Psoas muscle (tissue), 8 donors: Measurements from ENCODE around the gene PIM3. TPM values are rescaled to one million over a fixed set of nuclear protein-coding genes. Genes with fewer than 3 reads are reported as not detected.
A peak's percentile ranks its signal among the peaks of the same experiment; 100 is the strongest.

ENCODE experiments used
- ATAC-seq, 4 donors: fragments of 200-7000 bp; cut with Tn5 transposase; one replicate each; pipeline ENCODE4 v1.9.1; 2020; ENCODE audit warnings: moderate library complexity in 3 of 4, mild to moderate bottlenecking in 2 of 4
- DNase-seq, 2 donors: peaks; one replicate each; pipeline ENCODE4 v3.0.0-alpha.2; 2020
- H3K27ac ChIP-seq: fragments of 200-600 bp; one replicate; pipeline ENCODE4 v1.8.0; 2022
- H3K27me3 ChIP-seq, 3 donors: fragments of 200-600 bp in 1 of 3; one replicate each; pipeline versions ENCODE4 v1.6.1 to v1.8.0; 2013 to 2022; ENCODE audit warnings: low read length in 2 of 3, mild to moderate bottlenecking in 2 of 3, moderate library complexity in 1 of 3; ENCODE audit not compliant: insufficient read depth in 3 of 3
- H3K36me3 ChIP-seq, 2 donors: fragments of 200-600 bp in 1 of 2; one replicate each; pipeline versions ENCODE4 v1.6.1 to v1.8.0; 2013 to 2022; ENCODE audit warnings: low read depth in 1 of 2, mild to moderate bottlenecking in 1 of 2, moderate library complexity in 1 of 2; ENCODE audit not compliant: insufficient read depth in 1 of 2
- H3K4me1 ChIP-seq: fragments of 200-600 bp; one replicate; pipeline ENCODE4 v1.8.0; 2022
- H3K4me3 ChIP-seq: fragments of 200-600 bp; one replicate; pipeline ENCODE4 v1.8.0; 2022; ENCODE audit warnings: mild to moderate bottlenecking
- H3K9me3 ChIP-seq: fragments of 200-600 bp; one replicate; pipeline ENCODE4 v1.8.0; 2022
- CTCF ChIP-seq: fragments of 200-600 bp; IDR thresholded peaks from one replicate; pipeline ENCODE4 v1.8.0; 2022; ENCODE audit warnings: antibody characterized with exemption
- WGBS, 3 donors: extraction: QIAGEN DNeasy Blood & Tissue Kit; methylation state at CpG; one replicate each; pipeline versions ENCODE4 v1.1.6 to v1.1.7; 2013; 5-methylcytosine and 5-hydroxymethylcytosine counted together
- intact Hi-C, 2 donors: fragments of 100-400 bp; cut with DNase I; formaldehyde crosslinking; loops; one replicate each; pipeline versions ENCODE4 v1.11.0 to v1.14.2; 2022
- polyA plus RNA-seq, 3 donors: library from polyadenylated mRNA; stranded (reverse); fragments of 200-250 nt; gene quantifications; one replicate each; pipeline ENCODE4 v1.2.3, GENCODE V29; 2013
- total RNA-seq, 4 donors: library from RNA; stranded (reverse); fragmentation: NEBNext Ultra II Directional in 2 of 4; extraction: Animal tissue kit (Norgen Biotek cat#: 25700) in 2 of 4; gene quantifications; one replicate each; pipeline versions ENCODE4 v1.2.1 to v1.2.4, GENCODE V29; 2021 to 2023
- donor health status: healthy with polysubstance abuse.
- donor health status: DM: no; HTN: no; CAD: no; lungs with moderate emphysema.
- donor health status: Bipolar disorder and iron deficiency.
- donor health status: healthy.
- donor health status: DM: yes; HTN: yes; CAD: no.
- donor health status: DM: no; HTN: no; CAD: no.
- donor health status: DM: no; HTN: no; CAD: no.
- donor health status: DM: yes; HTN: yes; CAD: no.

The PIM3 gene
- total and polyA plus RNA-seq, 7 donors: 40.5 to 128 (median 79.0) TPM

DNA sequence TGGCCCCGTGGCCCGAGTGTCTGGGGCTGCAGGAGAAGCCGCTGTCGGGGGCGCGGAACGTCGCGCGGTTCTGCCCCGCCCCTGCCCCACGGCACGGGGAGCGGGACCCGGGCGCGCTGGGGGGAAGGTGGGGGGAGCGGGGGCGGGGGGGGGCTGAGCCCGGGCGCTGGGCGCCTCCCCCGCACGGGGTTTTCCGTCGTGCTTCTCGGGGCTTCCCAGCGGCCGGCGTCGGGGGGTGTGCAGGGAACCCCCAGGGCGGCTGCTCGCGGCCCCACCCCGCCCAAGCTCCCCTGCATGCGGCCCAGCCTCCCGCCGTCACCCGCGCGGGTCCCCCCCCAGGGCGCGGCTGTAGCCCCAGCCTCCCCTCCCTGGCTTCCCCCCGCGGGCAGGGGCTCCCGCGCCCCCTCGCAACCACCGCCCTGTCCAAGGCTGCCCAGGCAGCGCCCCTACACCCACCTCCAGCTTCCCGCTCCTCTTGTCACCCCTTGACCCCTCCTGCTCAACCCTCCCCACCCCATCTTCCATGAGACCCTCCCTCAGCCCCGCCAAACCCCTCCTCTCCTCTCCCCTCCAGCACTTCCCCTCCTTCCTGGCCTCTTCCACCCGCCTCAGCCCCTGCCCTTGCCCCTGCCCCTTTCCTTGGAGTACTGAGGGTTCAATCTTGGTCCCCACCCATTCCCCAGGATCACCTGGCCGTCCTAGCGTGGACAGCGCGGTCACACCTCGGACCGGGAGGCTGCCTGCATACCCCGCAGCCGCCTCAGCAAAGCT is 50.3 kb downstream of the PIM3 start:
- 3 to 8% (median 5%) methylated on average over 16 to 60 of the region's 61 CpGs for WGBS, 3 donors
- H3K4me1 ChIP-seq: no peaks in the 10 kb centered on the region
- ATAC-seq (no peak), DNase-seq (no peak)
- no peak for TF ChIP-seq CTCF
- H3K4me3 ChIP-seq: no peak overlapping the region
- peaks cover 0 to 60% (median 39%) of the 10 kb centered on the region in 3 donors for H3K27me3 ChIP-seq
- H3K9me3 ChIP-seq: no peaks in the 10 kb centered on the region
- intact Hi-C loops: no loop called here
- no peaks in the 10 kb centered on the region for H3K36me3 ChIP-seq
- H3K27ac ChIP-seq: no peak overlapping the region

DNA sequence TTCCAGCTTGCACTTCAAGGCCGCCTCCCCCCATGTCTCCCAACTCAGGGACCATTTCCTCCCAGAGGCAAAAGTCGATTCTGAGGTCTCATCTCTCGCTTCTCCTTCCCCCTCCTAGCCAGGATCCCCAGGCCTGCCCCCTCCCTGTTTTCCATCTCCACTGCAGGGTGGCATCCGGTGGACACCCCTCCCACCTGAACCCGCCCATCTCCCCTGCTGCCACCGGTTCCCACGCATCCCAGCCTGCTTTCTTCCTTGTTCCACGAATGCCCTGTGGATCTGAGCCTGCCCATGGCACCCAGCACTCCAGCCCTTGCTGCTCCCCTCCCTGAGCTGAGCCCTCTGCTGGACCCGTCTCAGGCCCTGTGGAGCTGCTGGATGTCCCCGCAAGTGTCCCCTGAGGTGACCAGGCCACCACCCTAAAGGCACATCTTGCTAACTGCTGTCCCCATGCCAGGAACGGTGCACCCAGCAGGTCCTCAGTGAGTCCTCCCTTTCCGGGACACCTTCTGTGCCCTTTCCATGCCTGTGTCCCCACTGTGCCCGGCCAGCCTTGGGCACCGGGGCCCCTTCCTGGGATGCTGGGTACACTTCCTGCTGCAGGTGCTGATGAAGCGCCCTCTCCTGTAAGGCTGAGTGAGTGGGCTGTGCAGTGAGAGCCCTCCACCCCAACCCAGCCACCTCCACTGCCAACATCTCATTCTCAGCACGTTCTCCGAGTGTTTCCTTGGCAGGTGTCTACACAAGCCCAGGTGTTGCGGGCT is 51.1 kb downstream of the PIM3 start:
- no peak overlapping the region for H3K4me3 ChIP-seq
- no peak overlapping the region for H3K27ac ChIP-seq
- DNase-seq: no peak
- H3K27me3 ChIP-seq: peaks cover 0 to 68% (median 40%) of the 10 kb centered on the region in 3 donors
- WGBS, 3 donors: 43 to 47% (median 43%) methylated on average over 17 to 18 of the region's 18 CpGs
- no peak for ATAC-seq
- H3K4me1 ChIP-seq: no peaks in the 10 kb centered on the region
- H3K9me3 ChIP-seq: no peaks in the 10 kb centered on the region
- TF ChIP-seq CTCF: no peak
- H3K36me3 ChIP-seq: no peaks in the 10 kb centered on the region
- intact Hi-C loops: no loop called here

DNA sequence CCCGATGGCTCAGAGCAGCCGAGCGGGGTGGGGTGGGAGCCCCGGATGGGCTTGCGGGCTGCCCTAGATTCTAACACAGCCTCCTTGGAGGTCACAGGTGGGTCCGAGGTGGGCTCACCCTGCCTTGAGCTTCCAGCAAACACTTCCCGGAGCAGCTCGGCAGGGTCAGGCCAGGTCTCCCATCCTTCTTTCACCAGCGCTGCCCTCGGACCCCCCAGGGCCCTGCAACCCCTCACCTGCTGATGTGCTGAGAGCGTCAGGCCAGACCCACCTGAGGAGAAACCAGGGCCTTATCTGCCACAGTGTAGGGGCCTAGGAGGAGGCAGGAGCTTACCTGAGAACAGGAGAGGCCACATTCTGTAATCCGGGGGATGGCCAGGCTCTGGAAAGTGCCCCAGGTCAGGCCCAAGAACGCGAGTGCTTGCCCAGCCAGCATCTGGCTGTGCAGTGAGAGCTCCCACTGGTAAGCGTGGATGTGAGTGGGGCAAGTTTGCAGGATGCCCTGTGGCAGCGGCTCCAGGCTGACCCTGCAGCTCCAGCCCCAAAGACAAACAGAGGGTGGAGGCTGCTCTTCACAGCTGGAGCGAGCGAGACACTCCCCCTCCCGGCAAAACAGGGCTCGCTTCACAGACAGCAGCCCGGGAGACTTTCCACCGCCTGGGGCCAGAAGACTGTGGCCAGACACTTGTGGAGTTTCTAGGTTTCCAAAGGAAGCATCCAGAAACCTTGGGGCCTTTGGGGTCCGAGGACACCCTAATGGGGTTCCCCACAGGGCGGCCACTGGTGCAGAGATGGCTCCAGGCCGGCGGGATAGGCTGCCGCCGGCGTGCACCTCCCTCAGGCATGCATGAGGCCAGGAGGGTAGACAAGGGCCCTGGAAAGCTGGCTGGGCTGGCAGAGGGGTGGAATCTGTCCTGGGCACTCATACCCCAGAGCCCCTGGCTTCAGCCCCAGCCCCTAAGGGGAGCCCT is 51.9 kb downstream of the PIM3 start, which contains the start of gene IL17REL:
IL17REL (minus strand) TSS at position 555 of the 971 bp plus-strand sequence; CDS start at position 436, 119 bp downstream.
- TF ChIP-seq CTCF: no peak
- intact Hi-C loops: no loop called here
- no peak for DNase-seq
- Histone ChIP-seq H3K27me3 (peaks cover 0 to 76% (median 43%) of the 10 kb centered on the region in 3 donors), H3K27ac (no peak within 1 kb of the TSS), H3K36me3 (no peaks in the 10 kb centered on the region), H3K9me3 (no peaks in the 10 kb centered on the region), H3K4me1 (no peaks in the 10 kb centered on the region), H3K4me3 (no peak within 1 kb of the TSS)
- WGBS, 3 donors: 53 to 56% (median 55%) methylated on average over 24 to 29 of the region's 29 CpGs
- peak in 1 of 4 donors; percentile 58 for ATAC-seq

Other genes with a start within 250 kb of the PIM3 start
- 10 to 100 TPM; 16.9 to 22.9 (median 20.3) TPM for gene BRD1, start 132.9 kb upstream of the PIM3 start, total RNA-seq
- 10 to 100 TPM in 2 of 3 donors, 1 to 10 TPM in 1; 7.9 to 12.8 (median 10.1) TPM for gene BRD1, start 132.9 kb upstream of the PIM3 start, polyA plus RNA-seq
- gene ZBED4, start 106.9 kb upstream of the PIM3 start, total RNA-seq: 1 to 10 TPM; 5.9 to 9.0 (median 8.3) TPM
- gene ZBED4, start 106.9 kb upstream of the PIM3 start, polyA plus RNA-seq: 10 to 100 TPM in 1 of 3 donors, 1 to 10 TPM in 2; 3.3 to 17.9 (median 7.5) TPM
- 10 to 100 TPM in 2 of 4 donors, 1 to 10 TPM in 2; 6.5 to 10.8 (median 8.7) TPM for gene ALG12, start 42.3 kb upstream of the PIM3 start, total RNA-seq
- 10 to 100 TPM in 1 of 3 donors, 1 to 10 TPM in 2; 8.0 to 11.0 (median 8.2) TPM for gene ALG12, start 42.3 kb upstream of the PIM3 start, polyA plus RNA-seq
- gene CRELD2, start 42.1 kb upstream of the PIM3 start, total RNA-seq: 10 to 100 TPM in 3 of 4 donors, 1 to 10 TPM in 1; 9.9 to 14.0 (median 11.5) TPM
- 10 to 100 TPM in 2 of 3 donors, 1 to 10 TPM in 1; 8.8 to 14.1 (median 11.6) TPM for gene CRELD2, start 42.1 kb upstream of the PIM3 start, polyA plus RNA-seq
- gene IL17REL, start 52.0 kb downstream of the PIM3 start, total RNA-seq: not detected
- gene IL17REL, start 52.0 kb downstream of the PIM3 start, polyA plus RNA-seq: not detected
- gene TTLL8, start 97.5 kb downstream of the PIM3 start, total RNA-seq: not detected
- gene TTLL8, start 97.5 kb downstream of the PIM3 start, polyA plus RNA-seq: not detected
- gene MLC1, start 124.7 kb downstream of the PIM3 start, total RNA-seq: not detected
- gene MLC1, start 124.7 kb downstream of the PIM3 start, polyA plus RNA-seq: under 1 TPM in 1 of 3 donors, not detected in 2; under 0.01 TPM
- gene MOV10L1, start 129.2 kb downstream of the PIM3 start, total RNA-seq: under 1 TPM in 2 of 4 donors, not detected in 2; 0.07 to 0.39 TPM
- under 1 TPM in 1 of 3 donors, not detected in 2; 0.05 TPM for gene MOV10L1, start 129.2 kb downstream of the PIM3 start, polyA plus RNA-seq
- under 1 TPM in 3 of 4 donors, not detected in 1; 0.16 to 0.69 (median 0.25) TPM for gene PANX2, start 210.0 kb downstream of the PIM3 start, total RNA-seq
- under 1 TPM; 0.03 to 0.09 (median 0.04) TPM for gene PANX2, start 210.0 kb downstream of the PIM3 start, polyA plus RNA-seq
- 10 to 100 TPM; 19.9 to 29.5 (median 24.0) TPM for gene TRABD, start 225.1 kb downstream of the PIM3 start, total RNA-seq
- gene TRABD, start 225.1 kb downstream of the PIM3 start, polyA plus RNA-seq: 10 to 100 TPM; 30.6 to 52.1 (median 46.8) TPM
- 10 to 100 TPM in 3 of 4 donors, 1 to 10 TPM in 1; 10.0 to 26.6 (median 15.9) TPM for gene SELENOO, start 240.2 kb downstream of the PIM3 start, total RNA-seq
- 10 to 100 TPM; 18.0 to 22.3 (median 20.6) TPM for gene SELENOO, start 240.2 kb downstream of the PIM3 start, polyA plus RNA-seq